HG03045 (cell line): ENCODE measurements around the gene YAF2.

Experiments
- ATAC-seq: cut with Tn5 transposase; IDR thresholded peaks from one replicate; pipeline ENCODE4 v1.9.1; 2021; ENCODE audit warnings: mild to moderate bottlenecking, moderate library complexity; ENCODE audit not compliant: unreplicated experiment

The YAF2 gene

GRCh38 chr12:42145552-42146215 is 92.4 kb downstream of the YAF2 start:
- no peak for ATAC-seq

- ATAC-seq: peak; percentile 5
These were observed 92.9 kb downstream of the YAF2 start for GRCh38 chr12:42145197-42145549.

- ATAC-seq: peak; percentile 96
These were observed 93.4 kb downstream of the YAF2 start, which contains the start of gene GXYLT1 for GRCh38 chr12:42144408-42145196. GXYLT1 (minus strand) TSS chr12:42144874; CDS start chr12:42144646, 228 bp downstream.

- ATAC-seq: no peak
These were observed 94.0 kb downstream of the YAF2 start for GRCh38 chr12:42144158-42144407.

GRCh38 chr12:42143452-42144157 is 94.4 kb downstream of the YAF2 start:
- ATAC-seq: no peak

- no peak for ATAC-seq
These were observed 96.0 kb downstream of the YAF2 start for GRCh38 chr12:42141981-42142606.

GRCh38 chr12:42140901-42141300 is 97.1 kb downstream of the YAF2 start:
- no peak for ATAC-seq

- no peak for ATAC-seq
These were observed 102.7 kb downstream of the YAF2 start for GRCh38 chr12:42135259-42135814.

GRCh38 chr12:42130672-42131402 is 107.2 kb downstream of the YAF2 start:
- no peak for ATAC-seq

- no peak for ATAC-seq
These were observed 108.3 kb downstream of the YAF2 start for GRCh38 chr12:42129595-42130204.

GRCh38 chr12:42128888-42129287 is 109.2 kb downstream of the YAF2 start:
- no peak for ATAC-seq

GRCh38 chr12:42128327-42128726 is 109.7 kb downstream of the YAF2 start:
- ATAC-seq: no peak

- no peak for ATAC-seq
These were observed 111.1 kb downstream of the YAF2 start for GRCh38 chr12:42126963-42127362.

- ATAC-seq: no peak
These were observed 112.7 kb downstream of the YAF2 start for GRCh38 chr12:42125388-42125767.

- no peak for ATAC-seq
These were observed 113.2 kb downstream of the YAF2 start for GRCh38 chr12:42124764-42125387.

GRCh38 chr12:42119085-42119633 is 118.9 kb downstream of the YAF2 start:
- ATAC-seq: no peak

GRCh38 chr12:42118136-42118879 is 119.7 kb downstream of the YAF2 start:
- ATAC-seq: no peak

GRCh38 chr12:42109031-42109430 is 129.0 kb downstream of the YAF2 start:
- no peak for ATAC-seq
